ENCODE results near the gene SMPD2. TPM values are rescaled to one million over a fixed set of nuclear protein-coding genes. Genes with fewer than 3 reads are reported as not detected.

The SMPD2 gene
- total RNA-seq, 1 experiment from 2014 or later, result 14.7 TPM

DNA sequence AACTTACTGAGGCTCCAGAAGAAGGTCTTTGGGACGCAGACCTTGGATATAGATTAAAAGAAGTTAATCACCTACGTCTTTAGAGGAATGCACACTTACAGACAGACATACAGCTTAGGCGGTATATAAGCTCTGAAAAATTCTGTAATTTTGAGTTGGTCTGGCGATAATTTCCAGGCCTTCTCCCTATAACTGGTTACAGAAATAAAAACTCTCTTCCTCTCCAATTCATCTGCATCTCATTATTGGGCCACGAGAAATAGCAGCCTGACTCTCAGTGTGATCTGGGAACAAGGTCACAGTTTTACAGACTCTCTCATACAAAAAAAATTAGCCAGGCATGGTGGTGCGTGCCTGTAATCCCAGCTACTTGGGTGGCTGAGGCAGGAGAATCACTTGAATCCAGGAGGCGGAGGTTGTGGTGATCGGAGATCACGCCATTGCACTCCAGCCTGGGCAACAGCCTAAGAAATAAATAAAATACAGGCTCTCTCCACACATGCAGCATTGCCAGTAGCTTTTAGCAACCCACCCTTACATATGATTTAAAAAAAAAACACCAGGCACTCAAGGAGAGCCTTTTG lies 37.8 kb downstream of the SMPD2 start:
- ChIA-PET CTCF (no interaction called here), POLR2A (no interaction called here), RAD21 (ENCODE audit: low non-redundant PET in 1 of 2, low total read pairs in 2 of 2, uncharacterized antibody in 2 of 2, unreplicated experiment in 2 of 2) (no interaction called here)
- peaks cover 4 to 6% of the 10 kb centered on the region in 2 experiments; a peak in 2 of 4 replicates for H3K4me1 ChIP-seq (ENCODE audit: control insufficient read depth in 1 of 2, insufficient read depth in 2 of 2, low read length in 2 of 2)
- no peak for ATAC-seq
- peaks cover 90% of the 10 kb centered on the region for H3K79me2 ChIP-seq (ENCODE audit: insufficient read depth, low read length)
- DNase-seq (ENCODE audit: low read depth, low spot score), result no peak
- H3K36me3 ChIP-seq (ENCODE audit: control insufficient read depth in 1 of 2, insufficient read depth in 2 of 2, low read length in 2 of 2), result peaks cover 36 to 46% of the 10 kb centered on the region in 2 experiments
- H4K20me1 ChIP-seq (ENCODE audit: insufficient read depth), result no peaks in the 10 kb centered on the region
- intact Hi-C loops (cut with micrococcal nuclease), result no loop called here
- no peak overlapping the region for H3K9ac ChIP-seq (ENCODE audit: low read length)
- TF ChIP-seq ATF3 (IDR thresholded peaks at IDR 0.05) (no peak), MAX (IDR thresholded peaks at IDR 0.05) (no peak), JUND (IDR thresholded peaks at IDR 0.05) (no peak), FOSL1 (IDR thresholded peaks at IDR 0.05; ENCODE audit: low read depth) (no peak), EGR1 (IDR thresholded peaks at IDR 0.05; ENCODE audit: low read depth) (no peak), RAD21 (IDR thresholded peaks at IDR 0.05; ENCODE audit: low read depth) (no peak), SIN3A (IDR thresholded peaks at IDR 0.05; ENCODE audit: low read depth) (no peak), ZBTB33 (IDR thresholded peaks at IDR 0.05; ENCODE audit: extremely low read depth, insufficient replicate concordance, low read length) (no peak), EZH2phosphoT487 (IDR thresholded peaks at IDR 0.05; ENCODE audit: borderline replicate concordance) (no peak), SP1 (IDR thresholded peaks at IDR 0.05; ENCODE audit: low read depth) (no peak), YY1 (IDR thresholded peaks at IDR 0.05; ENCODE audit: extremely low read depth, insufficient replicate concordance, low read depth, low read length) (no peak), TCF7L2 (IDR thresholded peaks at IDR 0.05; ENCODE audit: borderline replicate concordance, extremely low read depth, insufficient read depth, insufficient read length) (no peak), ZNF274 (IDR thresholded peaks at IDR 0.05; ENCODE audit: low read depth, low read length) (no peak)
- H3K9me2 ChIP-seq (ENCODE audit: insufficient read depth), result no peaks in the 10 kb centered on the region
- no peak overlapping the region for H3K4me3 ChIP-seq (replicated peaks in 1 of 2; ENCODE audit: low read depth in 1 of 2, low read length in 2 of 2)
- no peak overlapping the region for H3K4me2 ChIP-seq (ENCODE audit: low read length)
- no peak overlapping the region for H2AFZ ChIP-seq (ENCODE audit: low read depth, low read length, poor library complexity, severe bottlenecking)
- H3K9me3 ChIP-seq (ENCODE audit: control insufficient read depth in 1 of 2, insufficient read depth in 1 of 2, low read depth in 1 of 2, low read length in 2 of 2), result no peaks in the 10 kb centered on the region
- no peaks in the 10 kb centered on the region for H3K27me3 ChIP-seq (ENCODE audit: insufficient read depth, low read length)
- no TSS peak for BruUV-seq (replicated peaks)
- H3K27ac ChIP-seq (ENCODE audit: low read depth, low read length), result no peak overlapping the region

Data from HCT116 (cell line).